PFSK-1 (cell line): ENCODE measurements around the gene NCKAP1.

Source experiments
- POLR2AphosphoS5 ChIP-seq: IDR thresholded peaks from 2 replicates; pipeline ENCODE4 v1.6.1; 2012; ENCODE audit warnings: low read depth, mild to moderate bottlenecking, control low read depth, low read length, moderate library complexity
- TAF1 ChIP-seq: IDR thresholded peaks from 2 replicates; pipeline ENCODE4 v1.6.1; 2012; ENCODE audit warnings: low read length, control low read depth, borderline replicate concordance; ENCODE audit not compliant: insufficient read depth
- TF ChIP-seq, protein P1 (sequence below), 2 experiments: IDR thresholded peaks; 2 replicates each; pipeline versions ENCODE4 v1.6.1 to v1.8.0; 2011 to 2012; ENCODE audit warnings: low read depth in 2 of 2, low read length in 2 of 2, control low read depth in 1 of 2, inconsistent platforms in 1 of 2, mild to moderate bottlenecking in 1 of 2, moderate library complexity in 1 of 2; ENCODE audit not compliant: insufficient read depth in 1 of 2

GRCh38 chr2:183049420-183049819 lies 11.2 kb upstream of the NCKAP1 start:
- no peak for TF ChIP-seq POLR2AphosphoS5
- TF ChIP-seq, protein P1, sequence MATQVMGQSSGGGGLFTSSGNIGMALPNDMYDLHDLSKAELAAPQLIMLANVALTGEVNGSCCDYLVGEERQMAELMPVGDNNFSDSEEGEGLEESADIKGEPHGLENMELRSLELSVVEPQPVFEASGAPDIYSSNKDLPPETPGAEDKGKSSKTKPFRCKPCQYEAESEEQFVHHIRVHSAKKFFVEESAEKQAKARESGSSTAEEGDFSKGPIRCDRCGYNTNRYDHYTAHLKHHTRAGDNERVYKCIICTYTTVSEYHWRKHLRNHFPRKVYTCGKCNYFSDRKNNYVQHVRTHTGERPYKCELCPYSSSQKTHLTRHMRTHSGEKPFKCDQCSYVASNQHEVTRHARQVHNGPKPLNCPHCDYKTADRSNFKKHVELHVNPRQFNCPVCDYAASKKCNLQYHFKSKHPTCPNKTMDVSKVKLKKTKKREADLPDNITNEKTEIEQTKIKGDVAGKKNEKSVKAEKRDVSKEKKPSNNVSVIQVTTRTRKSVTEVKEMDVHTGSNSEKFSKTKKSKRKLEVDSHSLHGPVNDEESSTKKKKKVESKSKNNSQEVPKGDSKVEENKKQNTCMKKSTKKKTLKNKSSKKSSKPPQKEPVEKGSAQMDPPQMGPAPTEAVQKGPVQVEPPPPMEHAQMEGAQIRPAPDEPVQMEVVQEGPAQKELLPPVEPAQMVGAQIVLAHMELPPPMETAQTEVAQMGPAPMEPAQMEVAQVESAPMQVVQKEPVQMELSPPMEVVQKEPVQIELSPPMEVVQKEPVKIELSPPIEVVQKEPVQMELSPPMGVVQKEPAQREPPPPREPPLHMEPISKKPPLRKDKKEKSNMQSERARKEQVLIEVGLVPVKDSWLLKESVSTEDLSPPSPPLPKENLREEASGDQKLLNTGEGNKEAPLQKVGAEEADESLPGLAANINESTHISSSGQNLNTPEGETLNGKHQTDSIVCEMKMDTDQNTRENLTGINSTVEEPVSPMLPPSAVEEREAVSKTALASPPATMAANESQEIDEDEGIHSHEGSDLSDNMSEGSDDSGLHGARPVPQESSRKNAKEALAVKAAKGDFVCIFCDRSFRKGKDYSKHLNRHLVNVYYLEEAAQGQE (IDR thresholded peaks at IDR 0.05; ENCODE audit: insufficient read depth in 1 of 2, low read depth in 2 of 2, low read length in 2 of 2), result no peak
- no peak for TF ChIP-seq TAF1
